ENCODE data around the gene TRAPPC2. TPM values are rescaled to one million over a fixed set of nuclear protein-coding genes. Genes with fewer than 3 reads are reported as not detected.

TRAPPC2 gene
- total and polyA plus RNA-seq, 8 donors, result 13.2 to 25.5 (median 20.3) TPM

GRCh38 chrX:13756381-13756780 is 22.0 kb upstream of the TRAPPC2 start:
- TF ChIP-seq CTCF (IDR thresholded peaks at IDR 0.05), result no peak
- H3K36me3 ChIP-seq, result peaks cover 0 to 20% of the 10 kb centered on the region in 2 donors
- no peak for DNase-seq

DNA sequence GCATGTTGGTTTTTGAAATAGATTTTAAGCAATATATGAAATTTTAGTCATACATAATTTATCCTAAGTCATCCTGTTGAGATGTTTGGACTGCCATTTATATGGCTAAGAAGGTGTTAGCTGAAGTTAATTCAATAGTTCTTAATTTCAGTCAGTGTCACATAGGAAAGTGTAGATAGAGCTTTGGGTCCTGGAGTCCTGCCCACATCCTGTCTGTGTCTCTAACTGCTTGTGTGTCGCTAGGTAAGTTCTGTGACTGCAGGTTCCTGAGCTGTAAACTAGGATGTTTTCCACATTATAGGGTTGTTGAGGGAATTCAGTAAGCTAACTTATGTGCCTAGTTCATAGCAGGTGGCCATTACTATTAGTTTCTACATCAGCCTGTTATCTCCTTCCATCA is 20.8 kb upstream of the TRAPPC2 start:
- no peak for TF ChIP-seq CTCF (IDR thresholded peaks at IDR 0.05)
- intact Hi-C loops (cut with DNase I), result no loop called here
- Histone ChIP-seq H3K9me3 (no peaks in the 10 kb centered on the region), H3K36me3 (peaks cover 0 to 13% of the 10 kb centered on the region in 2 donors), H3K27me3 (no peaks in the 10 kb centered on the region), H3K4me1 (peaks cover 0 to 6% of the 10 kb centered on the region in 2 donors), H3K4me3 (no peak overlapping the region), H3K27ac (no peak overlapping the region)
- ATAC-seq (no peak), DNase-seq (no peak)

More at GRCh38 chrX:13756381-13756780, 22.0 kb upstream of the TRAPPC2 start:
- no peaks in the 10 kb centered on the region for H3K27me3 ChIP-seq
- intact Hi-C loops (cut with DNase I), result no loop called here
- H3K27ac ChIP-seq, result no peak overlapping the region
- ATAC-seq, result no peak
- no peak overlapping the region for H3K4me3 ChIP-seq
- H3K9me3 ChIP-seq, result no peaks in the 10 kb centered on the region
- peaks cover 0 to 8% of the 10 kb centered on the region in 2 donors for H3K4me1 ChIP-seq

DNA sequence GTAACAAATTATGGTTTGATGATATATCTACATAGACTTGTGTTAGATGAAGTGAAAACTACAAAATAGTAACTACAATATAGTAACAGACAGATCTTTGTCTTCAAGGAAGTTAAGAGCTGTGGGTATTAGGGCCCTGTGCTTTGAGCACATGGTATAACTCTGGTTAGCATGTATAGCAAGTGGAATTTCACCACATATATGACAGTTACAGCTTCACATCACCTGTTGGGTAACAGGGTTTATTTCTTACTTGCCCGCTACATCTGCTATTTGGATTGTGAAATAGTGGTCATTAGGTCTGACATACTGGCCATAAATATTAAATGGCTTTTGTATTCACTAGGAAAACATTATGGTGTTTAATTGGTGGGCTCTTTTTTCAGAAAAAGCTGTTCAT is 20.3 kb upstream of the TRAPPC2 start:
- Histone ChIP-seq H3K27ac (no peak overlapping the region), H3K27me3 (no peaks in the 10 kb centered on the region), H3K36me3 (peaks cover 0 to 11% of the 10 kb centered on the region in 2 donors), H3K4me3 (no peak overlapping the region), H3K4me1 (peaks cover 0 to 2% of the 10 kb centered on the region in 2 donors), H3K9me3 (no peaks in the 10 kb centered on the region)
- TF ChIP-seq CTCF (IDR thresholded peaks at IDR 0.05), result no peak
- ATAC-seq (no peak), DNase-seq (no peak)
- intact Hi-C loops (cut with DNase I), result no loop called here

DNA sequence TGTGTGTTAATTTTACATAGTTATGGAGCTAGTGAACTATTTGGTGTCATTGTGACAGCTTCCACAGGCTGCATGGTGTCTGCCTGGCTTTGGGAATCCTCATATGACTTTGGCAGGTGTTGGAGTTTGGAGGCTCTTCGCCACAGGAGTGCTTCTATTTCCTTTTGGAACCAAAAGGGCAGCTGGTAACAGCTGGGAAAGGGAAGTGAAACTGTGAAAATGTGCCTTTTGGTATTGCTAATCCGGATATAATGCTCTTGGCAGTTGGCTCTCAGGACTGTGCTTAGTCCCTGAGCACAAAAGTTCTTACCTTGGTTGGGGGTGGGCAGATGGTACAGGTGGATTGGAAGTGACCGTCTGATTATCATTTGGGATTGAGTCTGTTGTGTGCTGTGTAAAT is 18.2 kb upstream of the TRAPPC2 start:
- TF ChIP-seq CTCF (IDR thresholded peaks at IDR 0.05), result no peak
- no peaks in the 10 kb centered on the region for H3K27me3 ChIP-seq
- peaks cover 0 to 18% of the 10 kb centered on the region in 2 donors for H3K36me3 ChIP-seq
- ATAC-seq (no peak), DNase-seq (no peak)
- intact Hi-C loops (cut with DNase I), result no loop called here
- H3K4me3 ChIP-seq, result no peak overlapping the region
- no peaks in the 10 kb centered on the region for H3K4me1 ChIP-seq
- H3K27ac ChIP-seq, result no peak overlapping the region
- H3K9me3 ChIP-seq, result no peaks in the 10 kb centered on the region

- Histone ChIP-seq H3K27me3 (no peaks in the 10 kb centered on the region), H3K36me3 (peaks cover 0 to 16% of the 10 kb centered on the region in 2 donors), H3K27ac (no peak overlapping the region), H3K9me3 (no peaks in the 10 kb centered on the region), H3K4me1 (no peaks in the 10 kb centered on the region), H3K4me3 (no peak overlapping the region)
- intact Hi-C loops (cut with DNase I), result no loop called here
- ATAC-seq (no peak), DNase-seq (no peak)
- no peak for TF ChIP-seq CTCF (IDR thresholded peaks at IDR 0.05)
These were observed 17.7 kb upstream of the TRAPPC2 start for GRCh38 chrX:13752141-13752540.
